HG03520 (cell line): ENCODE data around the gene LRTM1.

ENCODE experiments used
- ATAC-seq: cut with Tn5 transposase; IDR thresholded peaks from one replicate; pipeline ENCODE4 v1.9.1; 2021; ENCODE audit warnings: mild to moderate bottlenecking, moderate library complexity; ENCODE audit not compliant: unreplicated experiment

The LRTM1 gene

DNA sequence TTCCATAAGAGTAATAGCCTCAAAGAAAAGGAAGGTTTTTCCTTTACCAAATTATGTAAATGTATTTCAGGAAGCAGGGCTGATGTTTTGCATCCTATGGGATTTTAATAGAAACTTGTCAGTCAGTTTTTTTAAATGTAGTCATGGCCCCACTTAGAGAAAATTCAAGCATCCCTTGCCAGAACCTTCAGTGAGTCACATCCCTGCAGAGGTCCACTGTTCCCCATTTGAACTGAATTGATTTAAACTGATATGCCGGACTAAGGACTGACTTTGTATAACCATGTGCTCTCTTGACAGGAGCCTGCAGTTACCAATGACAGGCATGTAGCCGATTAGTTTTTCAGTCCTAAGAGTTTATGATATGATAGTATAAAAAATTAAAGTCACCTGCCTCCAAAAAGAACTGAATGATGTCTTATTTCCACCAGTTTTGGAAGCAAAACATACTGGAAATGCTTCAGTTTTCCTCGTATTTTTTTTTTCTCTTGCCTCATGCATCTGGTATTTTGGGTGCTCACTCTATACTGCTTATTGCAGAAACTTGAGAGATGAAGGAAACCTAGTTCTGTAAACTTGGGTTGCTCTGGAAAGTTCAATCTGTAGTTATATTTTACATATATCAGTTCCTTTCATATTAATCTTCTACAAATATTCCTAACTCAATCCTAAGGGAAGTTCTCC, 30.7 kb downstream of the LRTM1 start:
- no peak for ATAC-seq

DNA sequence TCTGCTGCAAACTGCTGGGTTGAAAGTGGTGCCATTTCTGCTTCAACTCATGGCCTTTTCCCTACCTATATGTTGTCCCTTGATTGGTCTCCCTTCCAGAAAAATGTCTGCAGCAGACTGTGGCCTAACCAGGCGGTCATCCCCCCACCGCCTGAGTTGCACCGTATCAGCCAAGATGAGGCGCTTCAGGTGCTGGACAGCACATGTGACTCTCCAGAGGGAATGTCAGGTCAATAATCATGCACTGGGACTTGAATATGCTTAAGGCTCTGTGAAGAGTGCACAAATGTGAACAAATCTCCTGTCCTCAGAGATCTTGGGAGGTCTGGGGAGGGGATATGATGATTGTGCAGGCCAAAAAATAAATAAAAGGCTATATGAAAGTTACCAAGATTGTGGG, 32.2 kb downstream of the LRTM1 start:
- ATAC-seq, result no peak

DNA sequence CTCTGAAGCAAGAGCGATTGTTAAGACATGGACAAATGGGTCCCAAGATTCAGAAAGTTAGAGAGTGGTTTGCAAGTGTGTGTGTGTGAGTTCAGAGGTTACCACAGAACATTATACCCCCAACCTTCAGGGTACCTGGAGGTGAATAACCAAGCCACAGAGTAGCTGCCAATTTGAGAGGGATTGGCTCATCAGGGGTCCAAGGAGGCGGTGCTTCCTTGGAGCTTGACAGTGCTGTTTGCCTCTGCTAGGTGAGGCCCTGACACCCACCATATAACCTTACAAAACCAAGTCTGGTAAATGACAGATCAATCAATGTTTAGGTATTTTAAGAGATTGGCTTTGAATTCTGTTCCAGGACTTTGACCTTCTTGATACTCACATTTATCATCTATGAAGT, 35.7 kb downstream of the LRTM1 start:
- no peak for ATAC-seq

DNA sequence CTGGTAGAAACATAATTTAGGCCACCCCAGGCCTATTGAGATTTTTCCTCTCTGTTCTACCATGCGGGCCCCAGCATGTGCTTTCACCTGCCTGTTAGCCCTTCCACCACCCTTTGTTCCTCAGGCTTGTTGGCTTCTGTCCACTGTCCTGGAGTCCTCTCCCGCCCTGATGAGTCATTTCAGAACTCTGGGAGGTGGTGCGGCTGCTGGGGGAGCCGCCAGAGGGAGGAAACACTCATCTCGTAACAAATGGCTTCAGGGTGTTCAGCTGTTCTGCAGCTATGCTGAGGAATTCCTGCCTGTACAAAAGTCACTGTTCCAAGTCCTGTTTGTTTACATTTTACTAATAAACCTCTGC, 36.3 kb downstream of the LRTM1 start:
- ATAC-seq, result no peak

DNA sequence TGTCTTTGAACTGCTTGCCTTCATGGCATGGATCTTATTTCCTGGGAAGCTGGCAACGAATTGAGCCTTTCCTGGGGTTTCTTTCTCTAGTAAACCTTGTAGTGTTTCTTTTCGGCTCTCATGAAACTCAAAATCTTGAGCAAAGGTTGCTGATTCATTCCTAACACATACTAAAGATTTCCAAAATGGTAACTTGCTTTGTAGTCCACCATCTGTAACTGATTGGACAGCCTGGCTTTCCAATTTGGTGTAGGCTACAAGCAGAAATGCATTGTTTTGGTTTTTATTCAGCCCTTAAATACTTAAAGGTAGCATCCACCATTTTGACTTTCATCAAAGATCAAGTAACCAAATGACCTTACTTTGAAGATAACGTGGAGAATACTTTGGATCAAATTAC, 38.1 kb downstream of the LRTM1 start:
- no peak for ATAC-seq

DNA sequence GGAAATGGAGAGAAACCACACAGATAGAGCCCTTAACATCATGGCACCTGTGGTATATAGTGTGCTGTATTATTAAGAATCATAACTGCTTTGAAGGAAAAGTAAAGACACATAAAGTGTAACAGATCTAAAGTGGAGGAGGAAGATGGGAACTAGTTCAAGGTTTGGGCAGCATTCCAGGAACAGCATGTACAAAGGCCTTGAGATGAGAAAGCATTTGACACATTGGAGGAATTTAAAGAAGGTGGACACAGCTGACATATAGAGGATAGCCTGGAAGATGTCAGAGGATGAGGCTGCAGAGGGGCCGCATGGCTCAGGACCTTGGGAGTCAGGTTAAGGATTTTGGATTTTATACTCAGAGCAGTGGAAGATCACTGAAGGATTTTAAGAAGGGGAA, 39.0 kb downstream of the LRTM1 start:
- ATAC-seq, result no peak

DNA sequence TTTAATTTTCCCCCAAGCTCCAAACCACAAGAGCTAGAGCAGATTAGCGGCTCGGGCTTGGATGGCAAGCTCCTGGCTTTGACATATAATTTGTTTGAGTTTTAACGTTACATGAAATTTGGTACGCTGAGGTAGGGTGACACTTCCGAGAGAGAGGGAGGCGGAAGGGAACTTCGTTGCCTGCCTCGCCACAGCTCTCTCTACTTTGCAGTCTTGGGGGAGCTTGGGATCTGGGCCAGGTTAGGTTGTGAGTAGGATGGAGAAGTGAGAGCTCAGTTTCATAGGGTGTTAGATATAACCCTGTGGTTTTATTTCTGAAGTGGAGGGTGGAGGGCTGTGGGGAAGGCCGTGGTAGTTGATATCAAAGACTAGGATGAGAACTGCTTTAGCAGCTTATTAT, 39.7 kb downstream of the LRTM1 start:
- no peak for ATAC-seq

DNA sequence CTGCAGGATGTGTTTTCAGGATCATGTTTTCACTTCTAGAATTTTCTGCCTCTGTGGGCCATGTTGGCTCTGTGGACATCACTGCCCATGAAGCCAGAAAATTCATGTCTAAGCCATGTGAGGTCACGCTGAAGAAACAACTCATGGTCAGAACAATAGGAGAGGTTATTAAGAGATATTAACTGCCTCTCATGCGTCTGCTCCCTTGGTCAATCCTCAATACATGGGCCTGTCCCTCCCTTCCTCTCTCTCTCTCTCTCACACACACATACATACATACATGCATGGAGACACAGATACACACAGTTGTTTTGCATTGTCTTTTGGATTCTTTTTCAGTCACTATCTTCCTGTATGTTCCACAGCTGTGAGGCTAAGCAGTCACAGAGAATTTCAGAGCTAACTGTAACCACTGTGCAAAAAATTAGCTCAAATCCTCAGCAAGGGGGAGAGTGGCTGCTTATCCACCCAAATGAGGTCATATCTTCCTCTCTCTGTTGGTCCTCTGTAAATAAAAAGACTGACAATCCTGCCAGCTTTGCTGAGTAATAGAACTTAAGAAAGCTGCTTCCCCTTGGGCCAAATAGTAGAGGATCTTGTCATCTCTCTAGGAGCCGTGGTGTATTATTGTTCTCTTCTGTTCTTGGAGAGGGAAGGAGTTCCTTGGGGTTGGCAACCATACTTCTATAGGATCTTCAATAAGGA, 45.6 kb downstream of the LRTM1 start:
- no peak for ATAC-seq

DNA sequence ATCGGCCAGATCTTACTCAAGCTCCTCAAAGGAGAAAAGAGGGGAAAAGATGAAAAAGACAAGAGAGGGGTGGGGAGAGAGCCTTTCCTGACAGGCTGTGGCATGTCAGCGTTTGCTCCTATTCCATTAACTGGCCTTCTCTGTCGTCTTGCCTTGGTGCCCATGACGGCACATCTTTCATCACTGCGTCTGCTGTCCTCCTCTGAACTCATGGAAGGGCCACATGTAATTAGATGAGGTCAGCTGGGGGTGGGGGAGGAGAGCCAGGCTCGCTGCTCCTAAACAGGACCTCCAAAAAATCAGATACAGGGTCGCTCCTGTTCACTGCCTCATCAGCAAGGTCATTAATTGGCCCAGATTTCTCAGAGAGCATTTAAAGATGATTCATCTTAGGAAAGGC, 49.7 kb downstream of the LRTM1 start:
- no peak for ATAC-seq

DNA sequence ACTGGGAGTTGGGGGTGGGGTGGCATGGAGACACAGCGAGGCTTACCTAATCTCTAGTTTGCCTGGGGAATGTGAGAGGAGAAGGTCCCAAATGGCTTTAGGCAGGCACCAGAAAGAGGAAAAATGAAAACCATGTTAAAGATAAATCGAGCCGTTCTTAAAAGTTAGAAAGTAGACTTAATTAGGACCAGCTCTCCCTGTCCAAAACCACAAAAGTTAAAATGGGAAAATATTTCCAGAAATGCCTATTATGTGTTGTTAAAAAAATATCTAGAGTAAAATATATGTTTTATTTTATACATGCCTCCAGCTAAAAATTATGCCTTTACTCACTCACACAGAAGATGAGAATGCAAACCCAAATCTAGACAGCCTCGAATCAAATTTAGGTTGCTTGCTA, 50.1 kb downstream of the LRTM1 start:
- ATAC-seq, result no peak

DNA sequence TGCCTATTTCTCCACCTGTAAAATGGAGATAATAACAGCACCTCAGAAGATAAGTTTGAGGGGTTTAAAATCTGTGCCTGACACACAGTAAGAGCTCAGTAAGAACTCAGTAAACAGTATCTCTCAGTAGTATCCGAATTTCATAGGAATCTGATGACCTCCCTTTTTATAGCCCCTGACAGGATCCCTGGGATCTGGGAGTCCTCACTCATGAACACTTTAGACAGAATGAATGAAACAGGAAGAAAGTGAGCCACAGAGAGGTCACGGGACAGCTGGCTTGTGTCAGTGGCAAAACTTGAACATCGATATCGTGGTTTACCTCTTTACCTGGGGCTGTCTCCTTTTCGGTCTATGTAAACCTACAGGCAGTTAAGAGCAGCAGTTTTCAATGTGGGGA, 51.2 kb downstream of the LRTM1 start:
- ATAC-seq, result no peak

DNA sequence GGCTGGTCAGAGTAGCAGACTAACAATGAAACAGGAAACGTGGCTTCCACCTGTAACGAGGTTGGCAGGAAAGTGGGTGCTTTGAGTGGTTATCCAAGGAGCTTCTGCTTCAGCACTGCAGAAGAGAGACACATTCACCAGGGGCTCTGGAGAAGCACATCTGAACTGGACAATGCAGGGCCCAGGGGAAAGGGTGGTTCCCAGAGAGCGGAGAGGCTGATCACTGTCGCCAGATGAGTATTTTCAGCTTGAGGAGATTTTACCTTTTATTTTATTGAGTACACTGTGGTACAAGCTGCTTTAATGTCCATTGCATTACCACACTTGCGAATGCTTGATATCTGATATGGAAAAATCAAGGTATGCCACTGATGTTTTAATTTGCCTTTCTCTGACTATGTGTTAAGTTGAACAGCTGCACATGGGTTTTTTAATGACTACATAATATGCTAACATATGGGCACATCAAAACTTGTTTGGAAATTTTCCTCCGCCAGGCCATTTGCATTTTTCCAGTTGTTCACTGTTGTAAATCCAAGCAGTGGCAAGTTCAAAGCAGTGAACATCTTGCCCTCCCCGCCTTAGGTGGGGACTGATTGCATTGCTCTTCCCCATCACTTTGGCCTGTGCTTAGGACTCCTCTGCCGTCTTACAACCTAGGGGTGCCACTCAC, 52.1 kb downstream of the LRTM1 start:
- no peak for ATAC-seq

DNA sequence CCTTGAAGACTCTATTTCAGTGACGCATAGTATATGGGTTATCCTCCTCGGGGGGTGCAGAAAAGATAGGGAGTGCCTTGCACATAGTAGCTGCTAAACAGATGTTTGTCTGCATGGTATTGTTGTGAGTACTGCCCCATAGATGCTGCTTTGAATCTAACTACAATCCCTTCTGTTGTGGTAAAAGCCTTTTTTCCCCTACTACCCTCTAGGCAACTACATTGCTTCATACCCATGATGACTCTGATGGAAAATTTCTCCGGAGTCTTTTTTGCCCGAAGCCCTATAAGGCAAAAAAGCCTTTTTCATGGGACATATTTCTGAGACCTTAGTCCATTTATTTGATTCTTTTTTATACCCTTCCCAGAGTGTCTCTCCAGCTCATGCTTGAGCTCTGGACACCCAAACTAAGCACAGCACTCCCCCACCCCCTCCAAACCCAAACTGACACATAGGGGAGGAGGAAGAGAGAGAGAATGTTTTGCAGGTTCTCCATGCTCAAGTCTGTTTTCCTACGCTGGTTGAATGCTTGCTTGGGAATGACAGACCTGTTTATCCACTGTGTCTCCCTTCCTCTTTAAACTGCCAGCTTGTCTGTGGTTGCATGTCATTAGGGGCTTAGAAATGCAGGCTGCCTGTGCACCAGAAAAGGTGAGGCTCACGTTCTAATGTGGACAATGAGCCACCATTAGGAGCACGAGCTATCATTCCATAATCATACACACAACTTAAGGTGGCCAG, 52.9 kb downstream of the LRTM1 start:
- no peak for ATAC-seq

DNA sequence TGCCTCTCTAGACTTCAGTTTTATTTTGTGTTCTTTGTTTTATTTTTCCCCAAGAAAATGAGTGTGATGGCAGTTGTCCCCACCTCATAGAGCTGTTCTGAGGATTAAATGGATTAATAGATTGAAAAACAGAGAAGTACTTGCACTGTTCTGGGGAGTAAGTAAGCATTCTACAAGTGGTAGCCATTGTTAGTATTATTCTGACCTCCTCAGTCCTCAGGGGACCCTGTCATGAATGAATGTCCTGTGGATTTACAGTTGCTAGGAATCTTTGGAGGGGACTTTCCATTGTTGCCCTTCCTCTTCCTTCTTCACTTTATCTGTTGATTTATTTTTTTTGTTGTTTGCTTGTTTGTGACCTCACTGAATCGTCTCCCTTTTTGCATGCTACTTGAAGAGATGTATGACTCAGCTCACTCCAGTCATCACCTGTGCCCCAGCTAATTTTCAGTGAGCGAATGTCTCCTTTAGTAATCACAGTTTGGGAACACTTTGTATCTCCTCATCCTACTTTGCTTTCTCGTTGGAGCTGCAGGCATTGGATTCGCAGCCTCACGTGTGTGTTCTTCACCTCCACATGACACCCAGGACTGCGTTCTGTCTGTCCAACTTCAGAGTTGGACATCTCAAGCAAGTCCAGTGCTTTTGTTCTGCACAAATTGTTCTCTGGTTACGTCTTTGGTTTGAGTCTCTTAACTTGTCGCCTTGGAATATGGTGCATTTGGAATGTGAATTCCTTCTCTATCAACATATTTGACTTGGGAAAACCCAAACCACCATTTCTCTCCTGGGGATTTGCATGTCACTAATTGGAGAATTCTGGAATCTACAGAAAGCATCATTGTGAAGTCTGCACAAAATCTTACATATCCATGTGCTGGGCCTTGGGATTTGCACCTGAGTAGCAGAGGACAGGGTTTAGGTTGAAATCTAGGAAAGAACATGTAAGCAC, 54.5 kb downstream of the LRTM1 start:
- no peak for ATAC-seq

DNA sequence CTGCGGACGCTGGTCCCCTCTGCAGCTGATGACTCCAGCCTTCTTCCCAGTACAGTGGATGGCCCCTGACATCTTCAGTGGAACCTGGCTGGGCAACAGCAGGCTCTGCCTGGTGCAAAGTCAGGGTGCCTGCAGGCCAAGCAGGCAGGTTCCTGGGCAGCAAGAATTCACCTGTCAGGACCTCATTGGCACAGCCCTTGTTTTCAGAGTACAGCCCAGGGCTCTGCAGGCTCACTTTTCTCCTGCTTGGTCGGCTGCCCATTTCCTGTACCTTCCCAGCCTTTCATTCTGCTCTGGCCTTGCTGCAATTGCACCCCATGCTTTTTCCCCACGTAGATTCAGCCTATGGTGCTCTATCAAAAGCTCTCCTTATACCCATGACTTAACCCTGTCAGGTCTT, 56.0 kb downstream of the LRTM1 start:
- no peak for ATAC-seq

DNA sequence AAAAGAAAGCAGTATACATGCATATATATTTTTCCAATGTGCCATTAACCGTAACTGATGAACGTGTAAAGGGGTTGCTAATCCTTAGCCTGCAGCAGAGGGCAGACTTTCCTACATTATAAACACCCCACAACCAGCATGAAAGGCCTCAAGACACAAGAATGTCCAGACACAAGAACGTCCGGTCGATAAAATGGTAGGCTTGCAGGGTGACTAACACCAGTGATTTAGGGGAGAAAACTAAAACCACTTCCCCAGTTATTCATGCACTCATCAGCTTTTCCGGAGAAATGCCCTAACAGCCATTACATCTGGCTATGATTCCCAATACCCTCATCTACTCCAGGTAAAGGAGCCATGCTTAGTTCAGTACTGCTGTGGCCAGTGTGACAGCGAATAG, 57.4 kb downstream of the LRTM1 start:
- no peak for ATAC-seq
